Osteoblast (primary cell): ENCODE results near the gene VIPR2. TPM values are rescaled to one million over a fixed set of nuclear protein-coding genes. Genes with fewer than 3 reads are reported as not detected.

ENCODE experiments used
- DNase-seq: peaks from one replicate; pipeline ENCODE4 v3.0.0; 2011; ENCODE audit warnings: low spot score, mixed read lengths; ENCODE audit not compliant: insufficient read length; ENCODE audit errors: missing footprints
- H2AFZ ChIP-seq: 2 replicates; pipeline ENCODE4 v1.6.0; 2011; ENCODE audit warnings: mild to moderate bottlenecking, low read length
- H3K27ac ChIP-seq: 2 replicates; pipeline ENCODE4 v1.5.1; 2011; ENCODE audit warnings: mild to moderate bottlenecking, low read depth, low read length, moderate library complexity
- H3K27me3 ChIP-seq: 2 replicates; pipeline ENCODE4 v1.6.0; 2012; ENCODE audit warnings: mild to moderate bottlenecking, control low read depth, inconsistent platforms, low read length, moderate library complexity; ENCODE audit not compliant: insufficient read depth
- H3K36me3 ChIP-seq: 2 replicates; pipeline ENCODE4 v1.5.1; 2011; ENCODE audit warnings: mild to moderate bottlenecking, low read length, control low read depth, moderate library complexity; ENCODE audit not compliant: insufficient read depth
- H3K4me1 ChIP-seq: 2 replicates; pipeline ENCODE4 v1.5.1; 2011; ENCODE audit warnings: mild to moderate bottlenecking, low read length, control low read depth, moderate library complexity; ENCODE audit not compliant: insufficient read depth
- H3K4me2 ChIP-seq: 2 replicates; pipeline ENCODE4 v1.6.0; 2011; ENCODE audit warnings: mild to moderate bottlenecking, low read length; ENCODE audit not compliant: insufficient read depth
- H3K4me3 ChIP-seq: fragments of 200-600 bp; sonication (generic); 3 replicates; pipeline ENCODE4 v1.5.1; 2012; ENCODE audit warnings: mild to moderate bottlenecking, low read length, inconsistent platforms; ENCODE audit not compliant: insufficient read depth
- H3K79me2 ChIP-seq: 2 replicates; pipeline ENCODE4 v1.6.0; 2012; ENCODE audit warnings: mild to moderate bottlenecking, low read length, control low read depth, inconsistent platforms; ENCODE audit not compliant: insufficient read depth
- H3K9me3 ChIP-seq: 2 replicates; pipeline ENCODE4 v1.5.1; 2011; ENCODE audit warnings: low read depth, low read length, control low read depth
- H4K20me1 ChIP-seq: 2 replicates; pipeline ENCODE4 v1.6.0; 2012; ENCODE audit warnings: mild to moderate bottlenecking, low read length, control low read depth; ENCODE audit not compliant: insufficient read depth
- total RNA-seq: library from RNA; depleted of rRNA; stranded (reverse); fragments of >200 nt; gene quantifications from 2 replicates; pipeline ENCODE4 v1.2.3, GENCODE V29; 2012
- TF ChIP-seq, protein P1 (sequence below): IDR thresholded peaks from 2 replicates; pipeline ENCODE4 v1.5.1; 2011; ENCODE audit warnings: mild to moderate bottlenecking, low read depth, low read length, moderate library complexity; ENCODE audit errors: extremely low read depth

VIPR2 gene
- total RNA-seq, 1 donor, result not detected

GRCh38 chr7:159034394-159034793, 110.3 kb downstream of the VIPR2 start:
- TF ChIP-seq, protein P1, sequence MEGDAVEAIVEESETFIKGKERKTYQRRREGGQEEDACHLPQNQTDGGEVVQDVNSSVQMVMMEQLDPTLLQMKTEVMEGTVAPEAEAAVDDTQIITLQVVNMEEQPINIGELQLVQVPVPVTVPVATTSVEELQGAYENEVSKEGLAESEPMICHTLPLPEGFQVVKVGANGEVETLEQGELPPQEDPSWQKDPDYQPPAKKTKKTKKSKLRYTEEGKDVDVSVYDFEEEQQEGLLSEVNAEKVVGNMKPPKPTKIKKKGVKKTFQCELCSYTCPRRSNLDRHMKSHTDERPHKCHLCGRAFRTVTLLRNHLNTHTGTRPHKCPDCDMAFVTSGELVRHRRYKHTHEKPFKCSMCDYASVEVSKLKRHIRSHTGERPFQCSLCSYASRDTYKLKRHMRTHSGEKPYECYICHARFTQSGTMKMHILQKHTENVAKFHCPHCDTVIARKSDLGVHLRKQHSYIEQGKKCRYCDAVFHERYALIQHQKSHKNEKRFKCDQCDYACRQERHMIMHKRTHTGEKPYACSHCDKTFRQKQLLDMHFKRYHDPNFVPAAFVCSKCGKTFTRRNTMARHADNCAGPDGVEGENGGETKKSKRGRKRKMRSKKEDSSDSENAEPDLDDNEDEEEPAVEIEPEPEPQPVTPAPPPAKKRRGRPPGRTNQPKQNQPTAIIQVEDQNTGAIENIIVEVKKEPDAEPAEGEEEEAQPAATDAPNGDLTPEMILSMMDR, result no peak
- H2AFZ ChIP-seq, result no peak overlapping the region
- no peak overlapping the region for H3K4me2 ChIP-seq
- no peak overlapping the region for H3K4me3 ChIP-seq
- H3K9me3 ChIP-seq, result no peaks in the 10 kb centered on the region
- no peaks in the 10 kb centered on the region for H3K36me3 ChIP-seq
- peaks cover 3% of the 10 kb centered on the region for H3K4me1 ChIP-seq
- no peak overlapping the region for H3K27ac ChIP-seq
- DNase-seq, result no peak
- no peaks in the 10 kb centered on the region for H3K79me2 ChIP-seq
- H4K20me1 ChIP-seq, result no peaks in the 10 kb centered on the region
- no peaks in the 10 kb centered on the region for H3K27me3 ChIP-seq

- H4K20me1 ChIP-seq, result no peaks in the 10 kb centered on the region
- H3K27ac ChIP-seq, result no peak overlapping the region
- H3K9me3 ChIP-seq, result no peaks in the 10 kb centered on the region
- H3K27me3 ChIP-seq, result no peaks in the 10 kb centered on the region
- no peaks in the 10 kb centered on the region for H3K36me3 ChIP-seq
- DNase-seq, result no peak
- TF ChIP-seq, protein P1, result no peak
- no peaks in the 10 kb centered on the region for H3K79me2 ChIP-seq
- no peak overlapping the region for H3K4me3 ChIP-seq
- H3K4me2 ChIP-seq, result no peak overlapping the region
- H3K4me1 ChIP-seq, result peaks cover 3% of the 10 kb centered on the region
- H2AFZ ChIP-seq, result no peak overlapping the region
These were observed 110.7 kb downstream of the VIPR2 start for GRCh38 chr7:159033956-159034355.

DNA sequence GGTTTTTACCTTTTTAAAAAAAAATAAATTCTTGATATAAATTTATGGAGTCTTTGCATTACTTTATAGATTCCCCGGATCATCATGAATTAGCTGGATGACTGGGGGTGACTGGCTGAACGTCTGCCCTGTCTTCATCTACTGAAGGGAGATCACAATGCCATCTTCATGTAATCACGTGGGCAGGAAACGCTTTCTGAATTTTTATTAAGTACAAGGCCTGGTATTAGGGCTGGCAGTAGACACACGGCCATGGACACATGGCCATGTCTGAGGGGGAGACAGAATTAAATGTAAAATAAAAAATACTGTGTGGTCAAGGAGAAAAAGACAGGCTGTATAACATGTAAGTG, 111.2 kb downstream of the VIPR2 start:
- no peak for DNase-seq
- Histone ChIP-seq H3K4me2 (no peak overlapping the region), H3K79me2 (no peaks in the 10 kb centered on the region), H3K9me3 (no peaks in the 10 kb centered on the region), H3K4me1 (peaks cover 3% of the 10 kb centered on the region), H3K4me3 (no peak overlapping the region), H3K27ac (no peak overlapping the region), H3K27me3 (no peaks in the 10 kb centered on the region), H3K36me3 (no peaks in the 10 kb centered on the region), H4K20me1 (no peaks in the 10 kb centered on the region), H2AFZ (no peak overlapping the region)
- TF ChIP-seq, protein P1, result no peak

DNA sequence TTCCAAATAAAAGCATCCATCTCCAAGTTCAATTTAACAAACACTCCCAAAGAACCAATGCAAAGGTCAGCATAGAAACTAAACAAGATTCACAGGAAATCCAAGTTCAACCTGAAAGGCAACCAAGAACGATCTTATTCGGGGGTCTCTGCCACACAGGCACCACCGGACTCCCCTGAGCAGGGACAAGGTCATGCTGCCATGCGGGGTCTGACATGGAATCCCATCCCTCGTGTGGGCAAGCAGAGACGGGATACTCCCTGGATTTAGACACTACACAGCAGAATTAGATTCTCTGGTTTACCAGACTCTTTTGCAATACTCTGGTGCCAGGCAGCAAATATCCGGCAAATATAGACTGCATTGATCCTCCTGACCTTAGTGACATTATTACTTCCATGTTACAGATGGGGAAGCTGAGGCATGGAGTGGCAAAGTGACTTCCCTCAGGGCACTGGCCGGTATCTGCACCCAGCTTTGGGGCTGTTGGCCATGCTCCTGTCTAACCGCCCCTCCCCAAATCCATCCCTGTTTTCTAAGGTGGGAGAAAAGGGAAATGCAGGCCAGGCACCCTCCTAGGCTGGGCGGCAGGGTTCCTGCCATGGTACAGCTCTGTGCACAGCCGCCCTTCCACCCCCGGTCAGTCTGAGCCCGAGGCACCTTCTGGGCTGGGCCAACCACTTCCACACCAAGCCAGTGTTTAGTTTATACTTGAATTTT, 111.8 kb downstream of the VIPR2 start:
- Histone ChIP-seq H3K27me3 (no peaks in the 10 kb centered on the region), H3K4me2 (no peak overlapping the region), H3K79me2 (no peaks in the 10 kb centered on the region), H2AFZ (no peak overlapping the region), H3K4me3 (no peak overlapping the region), H3K27ac (no peak overlapping the region), H3K4me1 (peaks cover 3% of the 10 kb centered on the region), H3K9me3 (no peaks in the 10 kb centered on the region), H3K36me3 (no peaks in the 10 kb centered on the region), H4K20me1 (no peaks in the 10 kb centered on the region)
- DNase-seq, result no peak
- TF ChIP-seq, protein P1, result no peak
